ENCODE data around the gene CD300LD. TPM values are rescaled to one million over a fixed set of nuclear protein-coding genes. Genes with fewer than 3 reads are reported as not detected.

Gene CD300LD
- total and polyA plus RNA-seq, 2 experiments from 2014 or later = not detected

DNA sequence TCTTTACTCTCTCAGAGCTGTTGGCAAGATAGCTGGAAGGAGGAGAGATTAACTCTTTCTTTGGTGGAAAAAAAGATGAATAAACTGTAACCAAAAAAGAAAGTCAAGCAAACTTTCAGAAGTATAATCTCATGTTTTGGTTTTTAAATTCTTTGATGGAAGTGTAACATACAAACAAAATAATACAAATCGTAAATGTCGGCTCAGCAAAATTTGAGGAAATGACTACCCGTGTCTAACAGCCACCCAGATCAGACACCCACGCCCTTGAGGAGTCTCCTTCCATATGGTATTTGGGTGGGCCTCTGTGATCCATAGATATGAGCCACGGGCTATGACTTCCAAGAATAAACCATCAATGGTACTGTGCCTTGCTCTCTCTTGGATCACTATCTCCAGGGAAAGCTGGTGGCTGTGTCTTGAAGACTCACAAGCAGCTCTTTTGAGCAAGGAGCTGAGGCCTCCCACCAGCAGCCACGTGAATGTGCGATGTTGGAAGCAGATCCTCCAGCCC lies 36.6 kb downstream of the CD300LD start (continued):
- TF ChIP-seq, protein P1, sequence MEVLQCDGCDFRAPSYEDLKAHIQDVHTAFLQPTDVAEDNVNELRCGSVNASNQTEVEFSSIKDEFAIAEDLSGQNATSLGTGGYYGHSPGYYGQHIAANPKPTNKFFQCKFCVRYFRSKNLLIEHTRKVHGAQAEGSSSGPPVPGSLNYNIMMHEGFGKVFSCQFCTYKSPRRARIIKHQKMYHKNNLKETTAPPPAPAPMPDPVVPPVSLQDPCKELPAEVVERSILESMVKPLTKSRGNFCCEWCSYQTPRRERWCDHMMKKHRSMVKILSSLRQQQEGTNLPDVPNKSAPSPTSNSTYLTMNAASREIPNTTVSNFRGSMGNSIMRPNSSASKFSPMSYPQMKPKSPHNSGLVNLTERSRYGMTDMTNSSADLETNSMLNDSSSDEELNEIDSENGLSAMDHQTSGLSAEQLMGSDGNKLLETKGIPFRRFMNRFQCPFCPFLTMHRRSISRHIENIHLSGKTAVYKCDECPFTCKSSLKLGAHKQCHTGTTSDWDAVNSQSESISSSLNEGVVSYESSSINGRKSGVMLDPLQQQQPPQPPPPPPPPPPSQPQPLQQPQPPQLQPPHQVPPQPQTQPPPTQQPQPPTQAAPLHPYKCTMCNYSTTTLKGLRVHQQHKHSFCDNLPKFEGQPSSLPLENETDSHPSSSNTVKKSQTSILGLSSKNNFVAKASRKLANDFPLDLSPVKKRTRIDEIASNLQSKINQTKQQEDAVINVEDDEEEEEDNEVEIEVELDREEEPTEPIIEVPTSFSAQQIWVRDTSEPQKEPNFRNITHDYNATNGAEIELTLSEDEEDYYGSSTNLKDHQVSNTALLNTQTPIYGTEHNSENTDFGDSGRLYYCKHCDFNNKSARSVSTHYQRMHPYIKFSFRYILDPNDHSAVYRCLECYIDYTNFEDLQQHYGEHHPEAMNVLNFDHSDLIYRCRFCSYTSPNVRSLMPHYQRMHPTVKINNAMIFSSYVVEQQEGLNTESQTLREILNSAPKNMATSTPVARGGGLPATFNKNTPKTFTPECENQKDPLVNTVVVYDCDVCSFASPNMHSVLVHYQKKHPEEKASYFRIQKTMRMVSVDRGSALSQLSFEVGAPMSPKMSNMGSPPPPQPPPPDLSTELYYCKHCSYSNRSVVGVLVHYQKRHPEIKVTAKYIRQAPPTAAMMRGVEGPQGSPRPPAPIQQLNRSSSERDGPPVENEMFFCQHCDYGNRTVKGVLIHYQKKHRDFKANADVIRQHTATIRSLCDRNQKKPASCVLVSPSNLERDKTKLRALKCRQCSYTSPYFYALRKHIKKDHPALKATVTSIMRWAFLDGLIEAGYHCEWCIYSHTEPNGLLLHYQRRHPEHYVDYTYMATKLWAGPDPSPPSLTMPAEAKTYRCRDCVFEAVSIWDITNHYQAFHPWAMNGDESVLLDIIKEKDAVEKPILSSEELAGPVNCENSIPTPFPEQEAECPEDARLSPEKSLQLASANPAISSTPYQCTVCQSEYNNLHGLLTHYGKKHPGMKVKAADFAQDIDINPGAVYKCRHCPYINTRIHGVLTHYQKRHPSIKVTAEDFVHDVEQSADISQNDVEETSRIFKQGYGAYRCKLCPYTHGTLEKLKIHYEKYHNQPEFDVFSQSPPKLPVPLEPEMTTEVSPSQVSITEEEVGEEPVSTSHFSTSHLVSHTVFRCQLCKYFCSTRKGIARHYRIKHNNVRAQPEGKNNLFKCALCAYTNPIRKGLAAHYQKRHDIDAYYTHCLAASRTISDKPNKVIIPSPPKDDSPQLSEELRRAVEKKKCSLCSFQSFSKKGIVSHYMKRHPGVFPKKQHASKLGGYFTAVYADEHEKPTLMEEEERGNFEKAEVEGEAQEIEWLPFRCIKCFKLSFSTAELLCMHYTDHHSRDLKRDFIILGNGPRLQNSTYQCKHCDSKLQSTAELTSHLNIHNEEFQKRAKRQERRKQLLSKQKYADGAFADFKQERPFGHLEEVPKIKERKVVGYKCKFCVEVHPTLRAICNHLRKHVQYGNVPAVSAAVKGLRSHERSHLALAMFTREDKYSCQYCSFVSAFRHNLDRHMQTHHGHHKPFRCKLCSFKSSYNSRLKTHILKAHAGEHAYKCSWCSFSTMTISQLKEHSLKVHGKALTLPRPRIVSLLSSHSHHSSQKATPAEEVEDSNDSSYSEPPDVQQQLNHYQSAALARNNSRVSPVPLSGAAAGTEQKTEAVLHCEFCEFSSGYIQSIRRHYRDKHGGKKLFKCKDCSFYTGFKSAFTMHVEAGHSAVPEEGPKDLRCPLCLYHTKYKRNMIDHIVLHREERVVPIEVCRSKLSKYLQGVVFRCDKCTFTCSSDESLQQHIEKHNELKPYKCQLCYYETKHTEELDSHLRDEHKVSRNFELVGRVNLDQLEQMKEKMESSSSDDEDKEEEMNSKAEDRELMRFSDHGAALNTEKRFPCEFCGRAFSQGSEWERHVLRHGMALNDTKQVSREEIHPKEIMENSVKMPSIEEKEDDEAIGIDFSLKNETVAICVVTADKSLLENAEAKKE (CRISPR knock-in tag; IDR thresholded peaks at IDR 0.05) = no peak
- no peak for TF ChIP-seq ZNF331 (CRISPR knock-in tag; IDR thresholded peaks at IDR 0.05; ENCODE audit: low read depth)
- TF ChIP-seq, protein P2, sequence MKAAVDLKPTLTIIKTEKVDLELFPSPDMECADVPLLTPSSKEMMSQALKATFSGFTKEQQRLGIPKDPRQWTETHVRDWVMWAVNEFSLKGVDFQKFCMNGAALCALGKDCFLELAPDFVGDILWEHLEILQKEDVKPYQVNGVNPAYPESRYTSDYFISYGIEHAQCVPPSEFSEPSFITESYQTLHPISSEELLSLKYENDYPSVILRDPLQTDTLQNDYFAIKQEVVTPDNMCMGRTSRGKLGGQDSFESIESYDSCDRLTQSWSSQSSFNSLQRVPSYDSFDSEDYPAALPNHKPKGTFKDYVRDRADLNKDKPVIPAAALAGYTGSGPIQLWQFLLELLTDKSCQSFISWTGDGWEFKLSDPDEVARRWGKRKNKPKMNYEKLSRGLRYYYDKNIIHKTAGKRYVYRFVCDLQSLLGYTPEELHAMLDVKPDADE (IDR thresholded peaks at IDR 0.05) = no peak
- TF ChIP-seq CREB1 (CRISPR knock-in tag; IDR thresholded peaks at IDR 0.05; ENCODE audit: low read depth) = no peak
- TF ChIP-seq, protein P3, sequence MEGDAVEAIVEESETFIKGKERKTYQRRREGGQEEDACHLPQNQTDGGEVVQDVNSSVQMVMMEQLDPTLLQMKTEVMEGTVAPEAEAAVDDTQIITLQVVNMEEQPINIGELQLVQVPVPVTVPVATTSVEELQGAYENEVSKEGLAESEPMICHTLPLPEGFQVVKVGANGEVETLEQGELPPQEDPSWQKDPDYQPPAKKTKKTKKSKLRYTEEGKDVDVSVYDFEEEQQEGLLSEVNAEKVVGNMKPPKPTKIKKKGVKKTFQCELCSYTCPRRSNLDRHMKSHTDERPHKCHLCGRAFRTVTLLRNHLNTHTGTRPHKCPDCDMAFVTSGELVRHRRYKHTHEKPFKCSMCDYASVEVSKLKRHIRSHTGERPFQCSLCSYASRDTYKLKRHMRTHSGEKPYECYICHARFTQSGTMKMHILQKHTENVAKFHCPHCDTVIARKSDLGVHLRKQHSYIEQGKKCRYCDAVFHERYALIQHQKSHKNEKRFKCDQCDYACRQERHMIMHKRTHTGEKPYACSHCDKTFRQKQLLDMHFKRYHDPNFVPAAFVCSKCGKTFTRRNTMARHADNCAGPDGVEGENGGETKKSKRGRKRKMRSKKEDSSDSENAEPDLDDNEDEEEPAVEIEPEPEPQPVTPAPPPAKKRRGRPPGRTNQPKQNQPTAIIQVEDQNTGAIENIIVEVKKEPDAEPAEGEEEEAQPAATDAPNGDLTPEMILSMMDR (conservative IDR thresholded peaks at IDR 0.05; ENCODE audit: low read depth in 2 of 2) = no peak
- TF ChIP-seq NANOG (IDR thresholded peaks at IDR 0.05; ENCODE audit: borderline replicate concordance) = no peak

All from GM23338 (cell line).